B cell (primary cell): ENCODE measurements around the gene PRSS50. TPM values are rescaled to one million over a fixed set of nuclear protein-coding genes. Genes with fewer than 3 reads are reported as not detected.

ENCODE experiments used
- ATAC-seq: fragments of 200-7000 bp; cut with Tn5 transposase; one replicate; pipeline ENCODE4 v1.10.0; 2021; ENCODE audit warnings: low read depth, mild to moderate bottlenecking, moderate number of reproducible peaks, moderate library complexity
- CTCF ChIA-PET: fragments of 350-600 bp; sonication (Branson Sonifier 250); formaldehyde crosslinking; loops from one replicate; lab custom pipeline; 2021; ENCODE audit warnings: antibody characterized with exemption, inconsistent platforms; lab: Charles Lee
- POLR2A ChIA-PET: fragments of 350-600 bp; sonication (Branson Sonifier 250); formaldehyde crosslinking; loops from one replicate; lab custom pipeline; 2021; ENCODE audit warnings: antibody characterized with exemption; lab: Charles Lee
- DNase-seq: peaks from one replicate; pipeline ENCODE4 v3.0.0; 2013
- H2AFZ ChIP-seq: 2 replicates; pipeline ENCODE4 v1.6.1; 2012; ENCODE audit warnings: mild to moderate bottlenecking, low read depth, low read length; ENCODE audit not compliant: insufficient read depth, poor library complexity, severe bottlenecking
- H3K27ac ChIP-seq, 2 donors: 1 replicate in 1 of 2; 2 replicates in 1 of 2; pipeline ENCODE4 v1.5.1; 2012 to 2013; ENCODE audit warnings: low read length in 2 of 2, mild to moderate bottlenecking in 2 of 2, moderate library complexity in 1 of 2
- H3K27me3 ChIP-seq, 4 experiments: fragments of 200-600 bp in 1 of 4; sonication (generic) in 1 of 4; replicated peaks in 1 of 4; 1 replicate in 2 of 4; 2 replicates in 2 of 4; pipeline versions ENCODE4 v1.6.1 to v1.7.0; 2013 to 2016; ENCODE audit warnings: low read length in 3 of 4, mild to moderate bottlenecking in 2 of 4, mixed read lengths in 1 of 4, moderate library complexity in 1 of 4; ENCODE audit not compliant: insufficient read depth in 4 of 4, control insufficient read depth in 3 of 4; ENCODE audit errors: control extremely low read depth in 1 of 4
- H3K36me3 ChIP-seq, 2 experiments: replicated peaks in 1 of 2; 1 replicate in 1 of 2; 2 replicates in 1 of 2; pipeline versions ENCODE4 v1.6.1 to v1.7.1; 2013; ENCODE audit warnings: low read length in 1 of 2; ENCODE audit not compliant: insufficient read depth in 2 of 2, control insufficient read depth in 1 of 2; ENCODE audit errors: control extremely low read depth in 1 of 2, extremely low read depth in 1 of 2
- H3K4me1 ChIP-seq, 2 donors: fragments of 200-600 bp in 1 of 2; sonication (generic) in 1 of 2; 1 replicate in 1 of 2; 2 replicates in 1 of 2; pipeline versions ENCODE4 v1.5.1 to v1.6.1; 2013 to 2017; ENCODE audit warnings: low read length in 2 of 2; ENCODE audit not compliant: control insufficient read depth in 2 of 2, insufficient read depth in 2 of 2
- H3K4me2 ChIP-seq: replicated peaks from 2 replicates; pipeline ENCODE3; 2012; ENCODE audit warnings: mild to moderate bottlenecking, low read depth, low read length; ENCODE audit not compliant: poor library complexity, severe bottlenecking
- H3K4me3 ChIP-seq, 5 experiments: fragments of 200-600 bp in 1 of 5; sonication (generic) in 1 of 5; 1 replicate in 3 of 5; 2 replicates in 2 of 5; pipeline versions ENCODE4 v1.5.1 to v1.7.0; 2011 to 2016; ENCODE audit warnings: low read length in 4 of 5, mild to moderate bottlenecking in 4 of 5, low read depth in 2 of 5, control low read depth in 1 of 5, moderate library complexity in 1 of 5; ENCODE audit not compliant: insufficient read depth in 1 of 5; ENCODE audit errors: control extremely low read depth in 1 of 5, extremely low read depth in 1 of 5
- H3K79me2 ChIP-seq: fragments of 200-600 bp; sonication (generic); one replicate; pipeline ENCODE4 v1.6.0; 2016; ENCODE audit warnings: low read length; ENCODE audit not compliant: control insufficient read depth, insufficient read depth
- H3K9ac ChIP-seq: fragments of 200-600 bp; sonication (generic); 2 replicates; pipeline ENCODE4 v1.6.1; 2017; ENCODE audit warnings: mild to moderate bottlenecking, low read length, moderate library complexity
- H3K9me3 ChIP-seq, 3 donors: one replicate each; pipeline versions ENCODE4 v1.6.1 to v1.7.1; 2013; ENCODE audit warnings: low read length in 2 of 3; ENCODE audit not compliant: control insufficient read depth in 2 of 3, insufficient read depth in 1 of 3; ENCODE audit errors: control extremely low read depth in 1 of 3
- H4K20me1 ChIP-seq: 2 replicates; pipeline ENCODE4 v1.6.0; 2012; ENCODE audit warnings: mild to moderate bottlenecking, low read length; ENCODE audit not compliant: insufficient read depth, control insufficient read depth, poor library complexity, severe bottlenecking
- H3K27ac Mint-ChIP-seq: one replicate; pipeline ENCODE4 v1.8.0; 2021; ENCODE audit warnings: mixed read lengths
- H3K27me3 Mint-ChIP-seq: one replicate; pipeline ENCODE4 v1.8.0; 2021; ENCODE audit warnings: mixed read lengths
- H3K4me1 Mint-ChIP-seq: one replicate; pipeline ENCODE4 v1.8.0; 2021; ENCODE audit warnings: mixed read lengths
- H3K4me3 Mint-ChIP-seq: one replicate; pipeline ENCODE4 v1.8.0; 2021; ENCODE audit warnings: mixed read lengths
- H3K9me3 Mint-ChIP-seq: one replicate; pipeline ENCODE4 v1.8.0; 2022; ENCODE audit warnings: mixed read lengths; ENCODE audit not compliant: insufficient read depth
- EZH2 ChIP-seq: IDR thresholded peaks from 2 replicates; pipeline ENCODE4 v1.6.1; 2012; ENCODE audit warnings: borderline replicate concordance, low read depth, mild to moderate bottlenecking, moderate library complexity, low read length; ENCODE audit not compliant: insufficient read depth, poor library complexity, severe bottlenecking
- WGBS: methylation state at CpG from one replicate; pipeline ENCODE4 v1.1.5; 2013; ENCODE audit warnings: missing lambda C conversion rate; ENCODE audit not compliant: insufficient coverage; 5-methylcytosine and 5-hydroxymethylcytosine counted together
- intact Hi-C: fragments of 100-400 bp; cut with micrococcal nuclease; formaldehyde crosslinking; loops from one replicate; pipeline ENCODE4 v1.10.0; 2022
- polyA plus RNA-seq: library from polyadenylated mRNA; depleted of rRNA; stranded (reverse); fragments of >200 nt; gene quantifications from 2 replicates; pipeline ENCODE4 v1.2.3, GENCODE V29; 2012
- total RNA-seq, 2 donors: library from RNA; stranded (reverse); fragments of 120-200 nt in 1 of 2; gene quantifications; 1 replicate in 1 of 2; 2 replicates in 1 of 2; pipeline versions ENCODE4 v1.2.3 to v1.2.4, GENCODE V29; 2013 to 2022
- TF ChIP-seq, protein P1 (sequence below): fragments of 200-600 bp; IDR thresholded peaks from one replicate; pipeline ENCODE4 v1.8.0; 2022; ENCODE audit warnings: antibody characterized with exemption, mild to moderate bottlenecking

Gene PRSS50
- total and polyA plus RNA-seq, 2 donors (not counting 1 experiment from before 2014, with no cell fraction given), result 0.09 to 0.10 TPM

DNA sequence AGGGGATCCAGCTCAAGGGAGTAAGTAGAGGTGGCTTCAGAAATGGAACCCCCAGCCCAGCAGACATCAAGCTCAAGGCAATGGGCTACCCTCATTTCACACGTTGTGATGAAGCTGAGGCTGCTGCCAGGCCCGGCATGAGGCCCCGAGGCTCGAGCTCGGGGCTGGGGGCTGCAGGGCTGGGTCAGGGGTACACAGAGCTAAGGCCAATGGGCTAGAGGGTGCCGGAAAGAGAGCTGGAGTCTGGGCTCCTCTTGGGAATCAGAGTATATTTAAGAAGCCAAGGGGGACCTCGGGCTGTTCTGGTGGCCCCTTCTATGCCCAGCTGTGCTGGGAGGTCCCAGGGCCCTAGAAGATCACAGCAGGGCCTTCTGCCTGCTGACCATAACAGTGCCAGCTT is 7.4 kb downstream of the PRSS50 start:
- Mint-ChIP-seq H3K4me3 (no peak overlapping the region), H3K27me3 (peaks cover 3% of the 10 kb centered on the region), H3K4me1 (no peaks in the 10 kb centered on the region), H3K9me3 (no peaks in the 10 kb centered on the region), H3K27ac (no peak overlapping the region)
- H3K27ac ChIP-seq, result no peak overlapping the region
- no peak overlapping the region for H3K4me2 ChIP-seq
- ChIA-PET CTCF (interaction anchor here (1.3 kb wide), 1 partner anchor 185 kb away, joined by 6 read pairs; no protein-coding TSS in a partner anchor), POLR2A (no interaction called here)
- no peaks in the 10 kb centered on the region for H4K20me1 ChIP-seq
- ATAC-seq, result no peak
- no peak overlapping the region for H2AFZ ChIP-seq
- 91% methylated on average over 7 of the region's 7 CpGs for WGBS
- H3K79me2 ChIP-seq, result no peaks in the 10 kb centered on the region
- intact Hi-C loops, result no loop called here
- H3K36me3 ChIP-seq, result no peaks in the 10 kb centered on the region
- H3K9ac ChIP-seq, result no peak overlapping the region
- TF ChIP-seq EZH2, result no peak
- TF ChIP-seq, protein P1, sequence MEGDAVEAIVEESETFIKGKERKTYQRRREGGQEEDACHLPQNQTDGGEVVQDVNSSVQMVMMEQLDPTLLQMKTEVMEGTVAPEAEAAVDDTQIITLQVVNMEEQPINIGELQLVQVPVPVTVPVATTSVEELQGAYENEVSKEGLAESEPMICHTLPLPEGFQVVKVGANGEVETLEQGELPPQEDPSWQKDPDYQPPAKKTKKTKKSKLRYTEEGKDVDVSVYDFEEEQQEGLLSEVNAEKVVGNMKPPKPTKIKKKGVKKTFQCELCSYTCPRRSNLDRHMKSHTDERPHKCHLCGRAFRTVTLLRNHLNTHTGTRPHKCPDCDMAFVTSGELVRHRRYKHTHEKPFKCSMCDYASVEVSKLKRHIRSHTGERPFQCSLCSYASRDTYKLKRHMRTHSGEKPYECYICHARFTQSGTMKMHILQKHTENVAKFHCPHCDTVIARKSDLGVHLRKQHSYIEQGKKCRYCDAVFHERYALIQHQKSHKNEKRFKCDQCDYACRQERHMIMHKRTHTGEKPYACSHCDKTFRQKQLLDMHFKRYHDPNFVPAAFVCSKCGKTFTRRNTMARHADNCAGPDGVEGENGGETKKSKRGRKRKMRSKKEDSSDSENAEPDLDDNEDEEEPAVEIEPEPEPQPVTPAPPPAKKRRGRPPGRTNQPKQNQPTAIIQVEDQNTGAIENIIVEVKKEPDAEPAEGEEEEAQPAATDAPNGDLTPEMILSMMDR, result no peak
- no peak overlapping the region for H3K4me3 ChIP-seq
- DNase-seq, result no peak
- H3K27me3 ChIP-seq, result no peaks in the 10 kb centered on the region
- H3K4me1 ChIP-seq, result no peaks in the 10 kb centered on the region
- no peaks in the 10 kb centered on the region for H3K9me3 ChIP-seq

GRCh38 chr3:46709721-46710120 is 7.9 kb downstream of the PRSS50 start:
- Histone ChIP-seq H3K4me3 (no peak overlapping the region), H3K9me3 (no peaks in the 10 kb centered on the region), H3K27ac (no peak overlapping the region), H3K79me2 (no peaks in the 10 kb centered on the region), H3K27me3 (peaks cover 0 to 2% (median 0%) of the 10 kb centered on the region in 4 experiments), H3K9ac (no peak overlapping the region), H2AFZ (no peak overlapping the region), H3K4me2 (no peak overlapping the region), H3K36me3 (no peaks in the 10 kb centered on the region), H4K20me1 (no peaks in the 10 kb centered on the region), H3K4me1 (no peaks in the 10 kb centered on the region)
- ChIA-PET POLR2A (no interaction called here), CTCF (interaction anchor here (1.3 to 1.5 kb wide), 2 partner anchors 185 to 200 kb away, joined by 3 to 6 read pairs; no protein-coding TSS in a partner anchor)
- intact Hi-C loops, result no loop called here
- 86% methylated on average over 4 of the region's 6 CpGs for WGBS
- Mint-ChIP-seq H3K4me3 (no peak overlapping the region), H3K27ac (no peak overlapping the region), H3K27me3 (no peaks in the 10 kb centered on the region), H3K4me1 (no peaks in the 10 kb centered on the region), H3K9me3 (no peaks in the 10 kb centered on the region)
- DNase-seq (no peak), ATAC-seq (no peak)
- no peak for TF ChIP-seq EZH2
- TF ChIP-seq, protein P1, result no peak
